Osteocyte (in vitro differentiated cells): ENCODE data around the gene AGXT. TPM values are rescaled to one million over a fixed set of nuclear protein-coding genes. Genes with fewer than 3 reads are reported as not detected.
A peak's percentile ranks its signal among the peaks of the same experiment; 100 is the strongest.

Source experiments
- DNase-seq: peaks from one replicate; pipeline ENCODE4 v3.0.0; 2021; ENCODE audit warnings: mixed read lengths; ENCODE audit not compliant: unreplicated experiment; ENCODE audit errors: extremely low spot score
- H3K27ac Mint-ChIP-seq: one replicate; pipeline ENCODE4 v1.8.0; 2021; ENCODE audit warnings: mild to moderate bottlenecking, mixed read lengths; ENCODE audit not compliant: unreplicated experiment
- H3K27me3 Mint-ChIP-seq: one replicate; pipeline ENCODE4 v1.8.0; 2021; ENCODE audit warnings: mixed read lengths; ENCODE audit not compliant: unreplicated experiment
- H3K36me3 Mint-ChIP-seq: one replicate; pipeline ENCODE4 v1.8.0; 2021; ENCODE audit warnings: mixed read lengths; ENCODE audit not compliant: unreplicated experiment
- H3K4me1 Mint-ChIP-seq: one replicate; pipeline ENCODE4 v1.8.0; 2021; ENCODE audit warnings: mixed read lengths; ENCODE audit not compliant: unreplicated experiment
- H3K4me3 Mint-ChIP-seq: one replicate; pipeline ENCODE4 v1.8.0; 2021; ENCODE audit warnings: mild to moderate bottlenecking, moderate library complexity, mixed read lengths; ENCODE audit not compliant: unreplicated experiment
- H3K9me3 Mint-ChIP-seq: one replicate; pipeline ENCODE4 v1.8.0; 2021; ENCODE audit warnings: mixed read lengths; ENCODE audit not compliant: unreplicated experiment
- total RNA-seq: library from RNA; stranded (reverse); gene quantifications from 2 replicates; pipeline ENCODE4 v1.2.1, GENCODE V29; 2021
- TF ChIP-seq, protein P1 (sequence below): fragments of 200-600 bp; sonication (generic); IDR thresholded peaks from 2 replicates; pipeline ENCODE4 v1.5.0; 2021; ENCODE audit warnings: antibody characterized with exemption, mild to moderate bottlenecking, moderate library complexity

Gene AGXT
- total RNA-seq, 1 donor from 2014 or later: not detected

- peaks cover 4% of the 10 kb centered on the region for H3K4me1 Mint-ChIP-seq
- H3K27me3 Mint-ChIP-seq: peaks cover 8% of the 10 kb centered on the region
- no peak for DNase-seq
- H3K36me3 Mint-ChIP-seq: no peaks in the 10 kb centered on the region
- TF ChIP-seq, protein P1, sequence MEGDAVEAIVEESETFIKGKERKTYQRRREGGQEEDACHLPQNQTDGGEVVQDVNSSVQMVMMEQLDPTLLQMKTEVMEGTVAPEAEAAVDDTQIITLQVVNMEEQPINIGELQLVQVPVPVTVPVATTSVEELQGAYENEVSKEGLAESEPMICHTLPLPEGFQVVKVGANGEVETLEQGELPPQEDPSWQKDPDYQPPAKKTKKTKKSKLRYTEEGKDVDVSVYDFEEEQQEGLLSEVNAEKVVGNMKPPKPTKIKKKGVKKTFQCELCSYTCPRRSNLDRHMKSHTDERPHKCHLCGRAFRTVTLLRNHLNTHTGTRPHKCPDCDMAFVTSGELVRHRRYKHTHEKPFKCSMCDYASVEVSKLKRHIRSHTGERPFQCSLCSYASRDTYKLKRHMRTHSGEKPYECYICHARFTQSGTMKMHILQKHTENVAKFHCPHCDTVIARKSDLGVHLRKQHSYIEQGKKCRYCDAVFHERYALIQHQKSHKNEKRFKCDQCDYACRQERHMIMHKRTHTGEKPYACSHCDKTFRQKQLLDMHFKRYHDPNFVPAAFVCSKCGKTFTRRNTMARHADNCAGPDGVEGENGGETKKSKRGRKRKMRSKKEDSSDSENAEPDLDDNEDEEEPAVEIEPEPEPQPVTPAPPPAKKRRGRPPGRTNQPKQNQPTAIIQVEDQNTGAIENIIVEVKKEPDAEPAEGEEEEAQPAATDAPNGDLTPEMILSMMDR: peak; percentile 86
- H3K9me3 Mint-ChIP-seq: no peaks in the 10 kb centered on the region
- no peak overlapping the region for H3K4me3 Mint-ChIP-seq
- no peak overlapping the region for H3K27ac Mint-ChIP-seq
Observed at GRCh38 chr2:240913810-240914644, 45.4 kb downstream of the AGXT start.

DNA sequence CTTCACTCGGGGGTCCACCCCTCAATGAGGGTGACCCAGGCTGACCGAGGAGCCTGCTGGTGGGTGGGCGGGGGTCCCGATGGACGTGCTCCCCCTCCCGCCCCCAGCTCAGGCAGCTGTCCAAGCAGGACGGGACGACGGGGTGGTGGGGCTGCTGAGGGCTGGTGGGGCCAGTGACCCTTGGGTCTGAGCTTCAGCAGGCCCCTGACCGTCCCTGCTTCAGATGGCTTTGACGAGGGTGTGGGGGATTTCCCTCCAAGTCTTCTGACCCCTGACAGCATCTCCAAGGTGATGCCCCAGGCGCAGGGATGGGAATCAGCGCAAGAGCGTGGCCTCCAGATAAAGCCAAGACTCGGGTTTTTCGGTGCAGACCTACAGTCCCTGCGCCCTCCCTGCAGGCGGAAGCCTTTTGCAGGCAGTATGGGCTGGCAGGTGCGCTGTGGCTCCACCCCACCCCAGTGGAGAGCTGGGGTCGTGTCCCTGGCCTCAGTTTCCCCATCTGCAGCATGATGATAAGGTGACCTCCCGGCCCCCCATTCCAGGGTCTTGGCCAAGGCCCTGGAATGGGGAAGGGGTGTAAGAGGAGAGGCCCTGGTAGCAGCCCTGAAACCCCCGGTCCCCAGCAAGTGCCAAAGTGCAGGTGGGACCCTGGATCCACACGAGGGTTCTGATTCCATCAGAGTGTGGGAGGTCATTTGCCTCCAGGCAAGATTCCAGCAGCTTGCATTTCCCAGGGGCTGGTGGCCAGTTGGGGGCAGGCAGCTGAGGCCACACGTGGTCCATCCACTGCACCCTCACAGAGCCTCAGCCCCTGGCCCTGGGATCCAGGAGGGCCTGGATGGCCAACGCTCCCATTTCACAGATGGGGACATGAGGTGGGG lies 46.3 kb downstream of the AGXT start:
- H3K9me3 Mint-ChIP-seq: no peaks in the 10 kb centered on the region
- no peaks in the 10 kb centered on the region for H3K36me3 Mint-ChIP-seq
- H3K27ac Mint-ChIP-seq: no peak overlapping the region
- H3K4me3 Mint-ChIP-seq: no peak overlapping the region
- TF ChIP-seq, protein P1: peak; percentile 7
- H3K4me1 Mint-ChIP-seq: peaks cover 4% of the 10 kb centered on the region
- DNase-seq: no peak
- H3K27me3 Mint-ChIP-seq: peaks cover 8% of the 10 kb centered on the region

- no peak overlapping the region for H3K27ac Mint-ChIP-seq
- no peaks in the 10 kb centered on the region for H3K9me3 Mint-ChIP-seq
- no peaks in the 10 kb centered on the region for H3K36me3 Mint-ChIP-seq
- H3K4me3 Mint-ChIP-seq: no peak overlapping the region
- TF ChIP-seq, protein P1: no peak
- peaks cover 4% of the 10 kb centered on the region for H3K4me1 Mint-ChIP-seq
- peaks cover 8% of the 10 kb centered on the region for H3K27me3 Mint-ChIP-seq
- no peak for DNase-seq
Observed at GRCh38 chr2:240915526-240916341, 47.1 kb downstream of the AGXT start.

DNA sequence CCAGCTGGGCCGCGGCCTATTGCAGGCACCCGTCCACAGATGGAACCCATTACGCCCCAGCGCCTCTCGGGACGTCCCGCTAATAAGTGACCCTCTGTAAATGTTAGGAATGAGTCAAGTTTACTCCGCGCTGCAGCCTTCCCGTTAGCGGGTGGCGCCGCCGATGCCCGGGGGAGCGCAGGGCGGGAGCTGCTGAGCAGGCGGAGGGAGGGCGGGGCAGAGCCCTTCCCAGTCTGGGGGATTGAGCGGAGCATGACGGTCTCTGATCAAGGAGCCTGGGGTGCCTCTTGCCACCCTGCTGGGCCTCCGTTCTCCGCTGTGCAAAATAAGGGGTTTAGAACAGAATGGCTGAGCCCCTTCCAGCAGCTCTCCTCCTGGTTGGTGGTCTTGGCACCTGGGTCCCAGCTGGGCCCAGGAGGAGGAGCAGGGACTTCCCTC lies 48.0 kb downstream of the AGXT start:
- Mint-ChIP-seq H3K27me3 (peaks cover 7% of the 10 kb centered on the region), H3K4me3 (no peak overlapping the region), H3K4me1 (peaks cover 9% of the 10 kb centered on the region), H3K27ac (no peak overlapping the region), H3K9me3 (no peaks in the 10 kb centered on the region), H3K36me3 (no peaks in the 10 kb centered on the region)
- TF ChIP-seq, protein P1: no peak
- no peak for DNase-seq
